Activated naive CD4-positive, alpha-beta T cell treated with anti-CD3 and anti-CD28 coated beads for 36 hours (primary cell): Measurements from ENCODE around the gene TYW1. TPM values are rescaled to one million over a fixed set of nuclear protein-coding genes. Genes with fewer than 3 reads are reported as not detected.
"Not testable (repeated sequence)": the region's sequence is repeated elsewhere in the genome, so short reads cannot be mapped to it uniquely, and the experiment has no call there.

Experiments
- CTCF ChIA-PET: fragments of 350-600 bp; sonication (Branson Sonifier 250); formaldehyde crosslinking; loops from one replicate; lab custom pipeline; 2021; ENCODE audit warnings: antibody characterized with exemption; lab: Charles Lee
- DNase-seq: peaks from one replicate; pipeline ENCODE4 v3.0.0-alpha.2; 2020
- H3K27ac Mint-ChIP-seq: one replicate; pipeline ENCODE4 v1.8.0; 2021; ENCODE audit warnings: mild to moderate bottlenecking, mixed read lengths
- H3K27me3 Mint-ChIP-seq: one replicate; pipeline ENCODE4 v1.8.0; 2021; ENCODE audit warnings: low read depth, mixed read lengths
- H3K36me3 Mint-ChIP-seq: one replicate; pipeline ENCODE4 v1.8.0; 2021; ENCODE audit warnings: low read depth, mixed read lengths
- H3K4me1 Mint-ChIP-seq: one replicate; pipeline ENCODE4 v1.8.0; 2021; ENCODE audit warnings: low read depth, mixed read lengths
- H3K4me3 Mint-ChIP-seq: one replicate; pipeline ENCODE4 v1.8.0; 2021; ENCODE audit warnings: mild to moderate bottlenecking, moderate library complexity, mixed read lengths
- H3K9me3 Mint-ChIP-seq: one replicate; pipeline ENCODE4 v1.8.0; 2021; ENCODE audit warnings: mixed read lengths
- intact Hi-C: fragments of 100-400 bp; cut with micrococcal nuclease; formaldehyde crosslinking; loops from one replicate; pipeline ENCODE4 v1.15.1; 2023
- total RNA-seq, 2 experiments: library from RNA; stranded (reverse); gene quantifications; one replicate each; pipeline ENCODE4 v1.2.3, GENCODE V29; 2021

The TYW1 gene
- total RNA-seq, 2 experiments from 2014 or later, result 12.9 to 13.5 TPM

GRCh38 chr7:67120491-67120890, 123.9 kb downstream of the TYW1 start:
- intact Hi-C loops, H3K27ac Mint-ChIP-seq: not testable (repeated sequence)

GRCh38 chr7:67128257-67128656, 131.6 kb downstream of the TYW1 start:
- H3K4me3 Mint-ChIP-seq, CTCF ChIA-PET, DNase-seq, H3K9me3 Mint-ChIP-seq, H3K27me3 Mint-ChIP-seq: not testable (repeated sequence)
- Mint-ChIP-seq H3K4me1 (peaks cover 44% of the 10 kb centered on the region), H3K36me3 (peaks cover 16% of the 10 kb centered on the region), H3K27ac (peak overlapping the region; percentile 95)
- intact Hi-C loops, result loop anchor here (2.0 kb wide), 2 partner anchors 133 to 175 kb away; partner anchors contain the start of gene SBDS

More at GRCh38 chr7:67120491-67120890, 123.9 kb downstream of the TYW1 start:
- H3K4me3 Mint-ChIP-seq, H3K4me1 Mint-ChIP-seq, H3K27me3 Mint-ChIP-seq, DNase-seq, H3K9me3 Mint-ChIP-seq, CTCF ChIA-PET: not testable (repeated sequence)
- H3K36me3 Mint-ChIP-seq, result peaks cover 25% of the 10 kb centered on the region

GRCh38 chr7:67130766-67131165, 134.1 kb downstream of the TYW1 start:
- intact Hi-C loops, H3K36me3 Mint-ChIP-seq, CTCF ChIA-PET, H3K9me3 Mint-ChIP-seq, H3K27me3 Mint-ChIP-seq, H3K27ac Mint-ChIP-seq, H3K4me3 Mint-ChIP-seq, DNase-seq: not testable (repeated sequence)
- H3K4me1 Mint-ChIP-seq, result peaks cover 52% of the 10 kb centered on the region

DNA sequence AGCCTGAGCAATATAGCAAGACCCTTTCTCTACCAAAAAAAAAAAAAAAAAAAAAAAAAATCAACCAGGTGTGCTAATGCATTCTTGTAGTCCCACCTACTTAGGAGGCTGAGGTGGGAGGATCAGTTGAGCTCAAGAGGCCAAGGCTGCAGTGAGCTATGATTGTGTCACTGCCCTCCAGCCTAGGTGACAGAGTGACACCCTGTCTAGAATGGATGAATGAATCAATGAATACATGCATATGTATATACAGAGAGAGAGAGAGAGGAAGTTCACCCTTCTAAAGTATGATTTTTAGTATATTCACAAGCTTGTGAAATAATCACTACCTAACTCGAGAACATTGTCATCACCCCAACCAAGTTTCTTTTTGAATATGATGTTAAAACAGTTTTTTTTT, 138.3 kb downstream of the TYW1 start:
- H3K4me3 Mint-ChIP-seq, intact Hi-C loops, H3K27me3 Mint-ChIP-seq, H3K36me3 Mint-ChIP-seq, H3K9me3 Mint-ChIP-seq: not testable (repeated sequence)
- CTCF ChIA-PET, result interaction anchor here (0.6 kb wide), 1 partner anchor 94 kb away, joined by 3 read pairs; no protein-coding TSS in a partner anchor
- DNase-seq, result peak; percentile 76
- Mint-ChIP-seq H3K4me1 (peaks cover 15% of the 10 kb centered on the region), H3K27ac (peak overlapping the region; percentile 37)

- intact Hi-C loops, H3K36me3 Mint-ChIP-seq, H3K9me3 Mint-ChIP-seq, H3K4me3 Mint-ChIP-seq, H3K27me3 Mint-ChIP-seq, DNase-seq, H3K27ac Mint-ChIP-seq: not testable (repeated sequence)
- CTCF ChIA-PET, result interaction anchor here (0.6 kb wide), 1 partner anchor 95 kb away, joined by 3 read pairs; no protein-coding TSS in a partner anchor
- H3K4me1 Mint-ChIP-seq, result peaks cover 10% of the 10 kb centered on the region
Observed at GRCh38 chr7:67135617-67136486, 139.2 kb downstream of the TYW1 start.

DNA sequence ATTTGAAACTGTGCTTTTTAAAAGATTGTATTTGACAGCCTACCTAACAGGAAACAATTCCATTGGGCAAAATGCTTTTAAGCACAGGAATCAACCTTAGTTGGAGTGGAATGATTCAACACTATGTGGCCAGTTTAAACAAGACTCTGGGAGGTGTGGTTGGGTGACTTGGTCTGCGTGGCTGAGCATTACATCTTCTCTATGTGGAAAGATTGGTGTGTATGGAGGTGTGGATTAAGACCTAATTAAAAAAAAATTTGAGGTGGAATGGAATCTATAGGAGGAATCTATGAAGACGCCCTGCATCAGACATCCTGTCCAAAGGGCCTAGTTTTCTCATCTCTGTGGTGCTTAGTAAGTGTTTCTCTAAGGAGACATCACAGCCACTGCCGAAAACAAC, 140.9 kb downstream of the TYW1 start:
- H3K4me3 Mint-ChIP-seq, intact Hi-C loops, H3K27ac Mint-ChIP-seq, H3K36me3 Mint-ChIP-seq, H3K27me3 Mint-ChIP-seq, CTCF ChIA-PET, H3K9me3 Mint-ChIP-seq, DNase-seq: not testable (repeated sequence)
- peaks cover 10% of the 10 kb centered on the region for H3K4me1 Mint-ChIP-seq

GRCh38 chr7:67139876-67140275, 143.2 kb downstream of the TYW1 start:
- CTCF ChIA-PET, H3K27ac Mint-ChIP-seq, intact Hi-C loops, H3K27me3 Mint-ChIP-seq, DNase-seq, H3K36me3 Mint-ChIP-seq, H3K4me3 Mint-ChIP-seq, H3K9me3 Mint-ChIP-seq: not testable (repeated sequence)
- H3K4me1 Mint-ChIP-seq, result peaks cover 12% of the 10 kb centered on the region

DNA sequence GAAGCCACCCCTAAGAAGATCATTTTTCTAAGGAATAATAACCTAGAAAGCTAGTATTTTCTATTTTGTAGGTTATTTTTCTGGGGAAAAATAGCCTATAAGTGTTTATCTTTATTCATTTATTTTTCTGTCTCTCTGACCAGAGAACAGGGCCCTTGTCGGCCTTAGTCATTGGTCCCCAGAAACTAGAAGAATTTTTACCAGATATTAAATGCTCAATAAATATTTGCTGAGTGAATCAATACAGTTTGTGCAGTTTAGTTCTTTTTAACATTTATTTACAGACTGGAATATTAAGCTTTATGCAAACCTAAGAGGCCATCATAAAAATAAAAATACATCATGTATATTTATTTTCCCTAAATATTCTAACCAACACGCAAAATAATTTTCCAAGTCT, 144.4 kb downstream of the TYW1 start:
- not testable (repeated sequence) for H3K27ac Mint-ChIP-seq, H3K4me1 Mint-ChIP-seq, DNase-seq

GRCh38 chr7:67143091-67143786, 146.6 kb downstream of the TYW1 start:
- intact Hi-C loops, H3K36me3 Mint-ChIP-seq, H3K27ac Mint-ChIP-seq, H3K4me3 Mint-ChIP-seq, CTCF ChIA-PET, H3K9me3 Mint-ChIP-seq, H3K27me3 Mint-ChIP-seq, H3K4me1 Mint-ChIP-seq, DNase-seq: not testable (repeated sequence)

More for the DNA sequence above, 144.4 kb downstream of the TYW1 start:
- H3K9me3 Mint-ChIP-seq, H3K4me3 Mint-ChIP-seq, CTCF ChIA-PET, intact Hi-C loops, H3K27me3 Mint-ChIP-seq, H3K36me3 Mint-ChIP-seq: not testable (repeated sequence)

DNA sequence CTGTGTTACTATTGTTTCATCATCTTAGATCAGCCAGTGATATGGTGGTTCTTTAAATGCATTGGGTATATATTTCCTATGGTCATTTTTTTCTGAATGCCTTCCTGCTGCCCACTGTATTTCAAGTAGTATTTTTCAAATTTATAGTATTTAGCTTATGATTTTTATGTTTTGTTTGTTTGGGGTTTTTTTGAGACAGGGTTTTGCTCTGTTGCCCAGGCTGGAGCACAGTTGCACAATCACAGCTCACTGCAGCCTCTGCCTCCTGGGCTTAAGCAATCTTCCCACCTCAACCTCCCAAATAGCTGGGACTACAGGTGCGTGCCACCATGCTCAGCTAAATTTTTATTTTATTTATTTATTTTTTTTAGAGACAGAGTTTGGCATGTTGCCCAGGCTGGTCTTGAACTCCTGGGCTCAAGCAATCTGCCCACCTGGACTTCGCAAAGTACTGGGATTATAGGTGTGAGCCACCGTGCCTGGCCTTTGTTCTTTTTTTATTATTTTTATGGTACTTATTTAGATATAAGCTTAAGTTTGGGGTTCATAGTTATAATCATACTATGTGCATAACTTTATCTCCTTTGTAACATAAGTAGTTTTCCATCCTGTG, 149.1 kb downstream of the TYW1 start:
- H3K27me3 Mint-ChIP-seq, H3K27ac Mint-ChIP-seq, H3K36me3 Mint-ChIP-seq, DNase-seq, H3K4me1 Mint-ChIP-seq, intact Hi-C loops, H3K9me3 Mint-ChIP-seq, H3K4me3 Mint-ChIP-seq, CTCF ChIA-PET: not testable (repeated sequence)

GRCh38 chr7:67149131-67149530, 152.5 kb downstream of the TYW1 start:
- H3K4me3 Mint-ChIP-seq, CTCF ChIA-PET, H3K27me3 Mint-ChIP-seq, H3K27ac Mint-ChIP-seq, intact Hi-C loops, H3K4me1 Mint-ChIP-seq, DNase-seq, H3K9me3 Mint-ChIP-seq: not testable (repeated sequence)
- H3K36me3 Mint-ChIP-seq, result peaks cover 13% of the 10 kb centered on the region

- DNase-seq, H3K4me3 Mint-ChIP-seq, H3K9me3 Mint-ChIP-seq, H3K27me3 Mint-ChIP-seq, H3K4me1 Mint-ChIP-seq, CTCF ChIA-PET, intact Hi-C loops, H3K27ac Mint-ChIP-seq: not testable (repeated sequence)
- H3K36me3 Mint-ChIP-seq, result peaks cover 29% of the 10 kb centered on the region
Observed at GRCh38 chr7:67154374-67154773, 157.7 kb downstream of the TYW1 start.
